HS-5 (cell line): ENCODE data around the gene PROZ.

Experiments used
- DNase-seq: peaks from one replicate; pipeline ENCODE4 v3.0.0-alpha.2; 2012; ENCODE audit warnings: low read depth

Gene PROZ

GRCh38 chr13:113141601-113141970 is 16.9 kb upstream of the PROZ start:
- DNase-seq, result no peak

GRCh38 chr13:113142876-113143275 is 15.6 kb upstream of the PROZ start:
- DNase-seq, result no peak

GRCh38 chr13:113143466-113144254 is 14.8 kb upstream of the PROZ start:
- DNase-seq, result no peak

GRCh38 chr13:113144255-113144629 is 14.2 kb upstream of the PROZ start:
- no peak for DNase-seq

GRCh38 chr13:113145496-113145895 is 13.0 kb upstream of the PROZ start:
- no peak for DNase-seq

- DNase-seq, result no peak
These were observed 12.4 kb upstream of the PROZ start for GRCh38 chr13:113145911-113146598.

- DNase-seq, result no peak
These were observed 11.7 kb upstream of the PROZ start for GRCh38 chr13:113146750-113147149.

- DNase-seq, result no peak
These were observed 11.2 kb upstream of the PROZ start for GRCh38 chr13:113147206-113147605.

- DNase-seq, result no peak
These were observed 10.0 kb upstream of the PROZ start for GRCh38 chr13:113148407-113148806.

GRCh38 chr13:113148940-113149503 is 9.4 kb upstream of the PROZ start:
- DNase-seq, result no peak

- DNase-seq, result no peak
These were observed 8.5 kb upstream of the PROZ start for GRCh38 chr13:113149711-113150549.

- no peak for DNase-seq
These were observed 7.7 kb upstream of the PROZ start for GRCh38 chr13:113150550-113151365.

- DNase-seq, result no peak
These were observed 6.4 kb upstream of the PROZ start for GRCh38 chr13:113151745-113152690.

GRCh38 chr13:113152691-113152983 is 5.8 kb upstream of the PROZ start:
- DNase-seq, result no peak

GRCh38 chr13:113152984-113153809 is 5.3 kb upstream of the PROZ start:
- peak; percentile 4 for DNase-seq

- no peak for DNase-seq
These were observed 4.4 kb upstream of the PROZ start for GRCh38 chr13:113153810-113154748.

GRCh38 chr13:113155201-113155600 is 3.2 kb upstream of the PROZ start:
- no peak for DNase-seq

- DNase-seq, result no peak
These were observed 2.3 kb upstream of the PROZ start for GRCh38 chr13:113155982-113156655.
